Measurements from ENCODE around the gene MYO7B. TPM values are rescaled to one million over a fixed set of nuclear protein-coding genes. Genes with fewer than 3 reads are reported as not detected.

The MYO7B gene
- total and polyA plus RNA-seq, 10 donors: 32.3 to 165 (median 52.9) TPM

- 89 to 95% (median 93%) methylated on average over 15 of the region's 15 CpGs for WGBS, 5 donors
- TF ChIP-seq POLR2A (IDR thresholded peaks at IDR 0.05): no peak
- intact Hi-C loops (cut with DNase I; ENCODE audit: low total_unique reads): loop anchor here (10.0 kb wide), 1 partner anchor 49 kb away; no protein-coding TSS in a partner anchor
- peak overlapping the region in 4 of 8 donors; percentile 92 to 96 (median 93) for H3K27ac ChIP-seq
- peaks cover 44 to 85% (median 69%) of the 10 kb centered on the region in 6 donors for H3K4me1 ChIP-seq
- no peaks in the 10 kb centered on the region for H3K9me3 ChIP-seq
- peak; percentile 47 for DNase-seq
- no peak overlapping the region for H3K4me3 ChIP-seq
- no peaks in the 10 kb centered on the region for H3K27me3 ChIP-seq (replicated peaks in 1 of 7)
- H3K36me3 ChIP-seq: peaks cover 0 to 31% (median 0%) of the 10 kb centered on the region in 6 donors
Measured at GRCh38 chr2:127643439-127644065, 108.1 kb downstream of the MYO7B start.

GRCh38 chr2:127644066-127645025 is 108.9 kb downstream of the MYO7B start:
- Histone ChIP-seq H3K4me3 (no peak overlapping the region), H3K4me1 (peaks cover 42 to 84% (median 67%) of the 10 kb centered on the region in 6 donors), H3K9me3 (no peaks in the 10 kb centered on the region), H3K27me3 (replicated peaks in 1 of 7) (no peaks in the 10 kb centered on the region), H3K27ac (peak overlapping the region in 4 of 8 donors; percentile 5 to 96 (median 92)), H3K36me3 (peaks cover 0 to 23% (median 0%) of the 10 kb centered on the region in 6 donors)
- peak; percentile 76 for DNase-seq
- intact Hi-C loops (cut with DNase I; ENCODE audit: low total_unique reads): loop anchor here (10.0 kb wide), 1 partner anchor 50 kb away; no protein-coding TSS in a partner anchor
- TF ChIP-seq CTCF (IDR thresholded peaks at IDR 0.05 in 8 of 11, conservative IDR thresholded peaks at IDR 0.05 in 3 of 11) (peak in 1 of 11 experiments; percentile 14), POLR2AphosphoS5 (IDR thresholded peaks at IDR 0.05) (peak in 1 of 3 donors; percentile 29), POLR2A (IDR thresholded peaks at IDR 0.05) (no peak)
- 81 to 89% (median 84%) methylated on average over 16 to 19 of the region's 19 CpGs for WGBS, 5 donors

DNA sequence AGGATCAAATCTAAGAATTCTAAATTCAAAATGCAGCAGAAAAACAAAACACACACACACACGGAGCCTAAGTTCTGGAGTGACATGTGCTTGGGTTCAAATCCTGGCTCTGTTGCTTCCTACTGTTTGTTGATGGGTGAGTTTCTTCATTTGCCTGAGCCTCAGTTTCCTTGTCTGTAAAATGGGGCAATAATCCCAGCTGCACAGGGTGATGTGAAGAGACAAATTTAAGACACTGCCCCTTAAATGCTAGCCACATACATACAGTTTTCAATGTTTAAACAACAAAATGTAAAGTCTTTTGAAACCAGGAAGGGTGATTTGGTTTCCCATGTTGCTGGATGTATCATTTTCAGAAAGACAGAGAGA is 109.5 kb downstream of the MYO7B start:
- Histone ChIP-seq H3K4me3 (no peak overlapping the region), H3K27ac (peak overlapping the region in 3 of 8 donors; percentile 20 to 96 (median 92)), H3K4me1 (peaks cover 44 to 84% (median 67%) of the 10 kb centered on the region in 6 donors), H3K36me3 (peaks cover 0 to 17% (median 0%) of the 10 kb centered on the region in 6 donors), H3K9me3 (no peaks in the 10 kb centered on the region), H3K27me3 (replicated peaks in 1 of 7) (no peaks in the 10 kb centered on the region)
- TF ChIP-seq POLR2AphosphoS5 (IDR thresholded peaks at IDR 0.05) (no peak), POLR2A (IDR thresholded peaks at IDR 0.05) (no peak), CTCF (IDR thresholded peaks at IDR 0.05 in 8 of 11, conservative IDR thresholded peaks at IDR 0.05 in 3 of 11) (no peak)
- DNase-seq: no peak
- 78 to 95% (median 83%) methylated on average over 1 of the region's 1 CpG for WGBS, 5 donors
- intact Hi-C loops (cut with DNase I; ENCODE audit: low total_unique reads): loop anchor here (10.0 kb wide), 1 partner anchor 50 kb away; no protein-coding TSS in a partner anchor

DNA sequence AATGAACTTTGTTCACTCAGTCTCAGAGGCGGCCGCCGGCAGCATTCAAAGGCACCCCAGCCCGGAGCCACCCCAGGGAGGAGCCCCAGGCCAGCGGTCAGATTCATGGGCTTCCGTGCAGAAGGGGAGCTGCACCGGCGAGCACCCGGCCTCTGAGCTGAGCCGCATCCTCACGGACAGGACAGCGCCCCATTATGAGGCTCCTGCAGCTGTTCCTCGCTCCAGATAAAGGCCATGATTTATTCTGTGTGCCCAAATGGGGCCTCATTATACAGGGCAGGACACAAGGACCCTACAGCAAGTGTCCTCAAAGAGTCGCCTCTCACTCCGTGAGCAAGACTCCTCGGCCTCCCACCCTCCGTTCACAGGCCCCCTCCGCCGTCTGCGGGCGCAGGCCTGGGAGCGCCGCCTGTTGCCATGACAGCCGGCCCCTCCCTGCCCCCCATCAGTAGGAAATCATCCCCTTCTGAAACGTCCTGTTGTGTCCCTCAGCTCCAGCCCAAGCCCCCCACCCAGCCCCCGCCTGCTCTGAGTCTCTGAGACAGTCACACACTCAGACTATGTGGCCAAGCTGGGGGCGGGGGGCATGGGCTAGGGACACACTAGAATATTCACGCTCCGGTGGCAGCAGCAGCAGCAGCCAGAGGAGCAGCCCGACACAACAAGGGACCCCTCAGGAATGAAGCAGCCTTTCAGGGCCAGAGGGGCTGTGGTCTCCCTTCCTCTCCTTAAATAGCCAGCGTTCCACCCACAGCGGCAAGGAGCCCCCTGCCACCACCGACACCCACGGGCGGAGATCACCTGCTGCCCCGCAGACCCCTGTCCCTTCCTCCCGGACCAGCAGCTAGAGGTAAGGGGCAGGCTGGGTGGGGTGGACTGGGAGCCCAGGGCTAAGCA is 110.2 kb downstream of the MYO7B start, which contains the start of gene GPR17:
Gene GPR17 (plus strand): TSS at position 759 of the 897 bp plus-strand sequence. CDS start 4,583 bp downstream, outside the sequence.
- DNase-seq: peak; percentile 74
- intact Hi-C loops (cut with DNase I; ENCODE audit: low total_unique reads): loop anchor here (10.0 kb wide), 1 partner anchor 51 kb away; no protein-coding TSS in a partner anchor
- Histone ChIP-seq H3K9me3 (no peaks in the 10 kb centered on the region), H3K27me3 (replicated peaks in 1 of 7) (no peaks in the 10 kb centered on the region), H3K36me3 (peaks cover 0 to 15% (median 0%) of the 10 kb centered on the region in 6 donors), H3K27ac (peak within 1 kb of the TSS in 7 of 8 donors; percentile 38 to 96 (median 55)), H3K4me3 (no peak within 1 kb of the TSS), H3K4me1 (peaks cover 40 to 84% (median 67%) of the 10 kb centered on the region in 6 donors)
- TF ChIP-seq POLR2AphosphoS5 (IDR thresholded peaks at IDR 0.05) (no peak), POLR2A (IDR thresholded peaks at IDR 0.05) (no peak), CTCF (IDR thresholded peaks at IDR 0.05 in 8 of 11, conservative IDR thresholded peaks at IDR 0.05 in 3 of 11) (no peak)
- WGBS, 5 donors: 84 to 94% (median 92%) methylated on average over 25 to 37 of the region's 37 CpGs
